Endometrial microvascular endothelial cells (primary cell): ENCODE results near the gene ASTL. TPM values are rescaled to one million over a fixed set of nuclear protein-coding genes. Genes with fewer than 3 reads are reported as not detected.

Source experiments
- in situ Hi-C: cut with HindIII; loops from 2 replicates; pipeline ENCODE4 v1.10.0; 2017; ENCODE audit warnings: low sequenced_read_pairs, low pct_unique_long_range_greater_than_20kb; ENCODE audit errors: inconsistent ontology term
- total RNA-seq: library from RNA; depleted of rRNA; stranded (reverse); fragments of >200 nt; gene quantifications from one replicate; pipeline ENCODE4 v1.2.3, GENCODE V29; 2015; ENCODE audit errors: inconsistent ontology term

Gene ASTL
- total RNA-seq, 1 donor from 2014 or later = not detected

DNA sequence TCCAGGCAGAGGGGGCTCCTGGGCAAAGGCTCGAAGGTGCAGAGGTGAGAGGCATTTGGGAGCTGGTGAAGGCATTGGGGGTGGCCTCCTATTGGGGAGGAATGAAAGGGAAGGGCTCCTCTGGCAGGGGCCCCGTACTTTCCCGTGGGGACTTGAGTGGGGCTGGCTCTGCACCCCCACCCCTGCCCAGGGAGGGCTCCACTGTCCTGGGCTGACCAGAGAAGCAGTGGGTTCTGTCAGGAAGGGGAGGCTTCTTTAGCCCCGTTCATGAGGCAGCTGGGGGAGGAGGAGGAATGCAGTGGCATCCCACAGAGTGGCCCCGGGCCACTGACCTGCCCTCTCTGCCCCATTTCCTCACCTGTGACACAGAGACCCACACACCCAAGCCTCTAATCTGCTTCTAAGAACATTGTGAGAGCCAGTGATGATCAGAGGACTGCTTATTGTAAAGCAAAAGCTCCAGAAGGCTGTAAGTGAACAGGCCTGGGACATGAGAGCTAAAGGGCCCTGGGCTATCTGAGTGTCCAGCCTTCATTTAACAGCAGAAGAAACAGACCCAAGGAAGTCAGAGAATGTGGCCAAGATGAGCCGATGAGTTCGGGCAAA lies 65.0 kb downstream of the ASTL start:
- in situ Hi-C loops = no loop called here

Other genes starting within 250 kb of the ASTL start
- 12.8 TPM for gene ANKRD36C, start 146.7 kb downstream of the ASTL start, total RNA-seq
- gene GPAT2, start 103.6 kb downstream of the ASTL start, total RNA-seq = 4.3 TPM
- not detected for gene ADRA2B, start 21.9 kb downstream of the ASTL start, total RNA-seq
- gene DUSP2, start 6.9 kb upstream of the ASTL start, total RNA-seq = not detected
- 149 TPM for gene STARD7, start 70.3 kb upstream of the ASTL start, total RNA-seq
- gene TMEM127, start 127.5 kb upstream of the ASTL start, total RNA-seq = 36.6 TPM
- 115 TPM for gene CIAO1, start 127.7 kb upstream of the ASTL start, total RNA-seq
- 77.2 TPM for gene SNRNP200, start 167.0 kb upstream of the ASTL start, total RNA-seq
- 0.84 TPM for gene ITPRIPL1, start 186.8 kb upstream of the ASTL start, total RNA-seq
- gene NCAPH, start 197.3 kb upstream of the ASTL start, total RNA-seq = 26.5 TPM